ENCODE measurements around the gene CA6.

CA6 gene

GRCh38 chr1:8939000-8939265 is 6.7 kb upstream of the CA6 start:
- TF ChIP-seq EP300 (IDR thresholded peaks at IDR 0.05; ENCODE audit: borderline replicate concordance) (no peak), TAF1 (IDR thresholded peaks at IDR 0.05; ENCODE audit: low read depth) (no peak), NFIC (IDR thresholded peaks at IDR 0.05) (no peak), RAD21 (IDR thresholded peaks at IDR 0.05; ENCODE audit: low read depth) (no peak), TEAD4 (IDR thresholded peaks at IDR 0.05) (no peak), CEBPB (IDR thresholded peaks at IDR 0.05) (no peak), CREB1 (IDR thresholded peaks at IDR 0.05; ENCODE audit: low read depth) (no peak), TCF12 (IDR thresholded peaks at IDR 0.05; ENCODE audit: low read depth) (no peak), REST (IDR thresholded peaks at IDR 0.05; ENCODE audit: low read depth) (no peak), YY1 (IDR thresholded peaks at IDR 0.05; ENCODE audit: low read depth) (no peak)
- TF ChIP-seq, protein P1, sequence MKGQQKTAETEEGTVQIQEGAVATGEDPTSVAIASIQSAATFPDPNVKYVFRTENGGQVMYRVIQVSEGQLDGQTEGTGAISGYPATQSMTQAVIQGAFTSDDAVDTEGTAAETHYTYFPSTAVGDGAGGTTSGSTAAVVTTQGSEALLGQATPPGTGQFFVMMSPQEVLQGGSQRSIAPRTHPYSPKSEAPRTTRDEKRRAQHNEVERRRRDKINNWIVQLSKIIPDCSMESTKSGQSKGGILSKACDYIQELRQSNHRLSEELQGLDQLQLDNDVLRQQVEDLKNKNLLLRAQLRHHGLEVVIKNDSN (IDR thresholded peaks at IDR 0.05), result no peak
- TF ChIP-seq, protein P2, sequence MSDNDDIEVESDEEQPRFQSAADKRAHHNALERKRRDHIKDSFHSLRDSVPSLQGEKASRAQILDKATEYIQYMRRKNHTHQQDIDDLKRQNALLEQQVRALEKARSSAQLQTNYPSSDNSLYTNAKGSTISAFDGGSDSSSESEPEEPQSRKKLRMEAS (IDR thresholded peaks at IDR 0.05), result no peak

- TF ChIP-seq TEAD4 (IDR thresholded peaks at IDR 0.05) (no peak), CREB1 (IDR thresholded peaks at IDR 0.05; ENCODE audit: low read depth) (no peak), YY1 (IDR thresholded peaks at IDR 0.05; ENCODE audit: low read depth) (no peak), EGR1 (IDR thresholded peaks at IDR 0.05) (no peak), TCF12 (IDR thresholded peaks at IDR 0.05; ENCODE audit: low read depth) (no peak), RAD21 (IDR thresholded peaks at IDR 0.05; ENCODE audit: low read depth) (no peak), ZBTB7A (IDR thresholded peaks at IDR 0.05; ENCODE audit: low read depth) (no peak), TAF1 (IDR thresholded peaks at IDR 0.05; ENCODE audit: low read depth) (no peak), CEBPB (IDR thresholded peaks at IDR 0.05) (no peak), NFIC (IDR thresholded peaks at IDR 0.05) (no peak), EP300 (IDR thresholded peaks at IDR 0.05; ENCODE audit: borderline replicate concordance) (no peak), FOXM1 (IDR thresholded peaks at IDR 0.05; ENCODE audit: borderline replicate concordance, low read depth) (no peak), REST (IDR thresholded peaks at IDR 0.05; ENCODE audit: low read depth) (no peak)
- TF ChIP-seq, protein P2 (IDR thresholded peaks at IDR 0.05), result no peak
- TF ChIP-seq, protein P1 (IDR thresholded peaks at IDR 0.05), result no peak
Measured at GRCh38 chr1:8939362-8939995, 6.2 kb upstream of the CA6 start.

DNA sequence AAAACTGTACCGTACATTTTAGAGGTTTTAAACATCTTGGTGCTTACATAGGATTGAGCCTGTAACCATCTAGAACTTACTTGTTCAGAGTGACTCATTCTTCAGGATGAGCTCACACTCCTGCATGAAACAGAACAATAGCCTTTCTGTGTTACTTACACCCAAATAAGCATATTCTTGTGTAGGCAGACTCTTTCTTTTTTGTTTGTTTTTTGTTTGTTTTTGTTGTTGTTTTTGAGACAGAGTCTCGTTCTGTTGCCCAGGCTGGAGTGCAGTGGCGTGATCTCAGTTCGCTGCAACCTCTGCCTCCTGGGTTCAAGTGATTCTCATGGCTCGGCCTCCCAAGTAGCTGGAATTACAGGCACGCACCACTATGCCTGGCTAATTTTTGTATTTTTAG is 3.8 kb upstream of the CA6 start:
- no peak for TF ChIP-seq EGR1 (IDR thresholded peaks at IDR 0.05)
- no peak for TF ChIP-seq REST (IDR thresholded peaks at IDR 0.05; ENCODE audit: low read depth)
- no peak for TF ChIP-seq TCF12 (IDR thresholded peaks at IDR 0.05; ENCODE audit: low read depth)
- TF ChIP-seq TAF1 (IDR thresholded peaks at IDR 0.05; ENCODE audit: low read depth), result no peak
- TF ChIP-seq ZBTB7A (IDR thresholded peaks at IDR 0.05; ENCODE audit: low read depth), result no peak
- no peak for TF ChIP-seq TEAD4 (IDR thresholded peaks at IDR 0.05)
- TF ChIP-seq, protein P1 (IDR thresholded peaks at IDR 0.05), result no peak
- no peak for TF ChIP-seq EP300 (IDR thresholded peaks at IDR 0.05; ENCODE audit: borderline replicate concordance)
- no peak for TF ChIP-seq CREB1 (IDR thresholded peaks at IDR 0.05; ENCODE audit: low read depth)
